UCSD-AML1 (cell line): ENCODE measurements around the gene LOXL3.
"Not testable (repeated sequence)": the region's sequence is repeated elsewhere in the genome, so short reads cannot be mapped to it uniquely, and the experiment has no call there.

Experiments
- DNase-seq: peaks from one replicate; lab custom pipeline; 2025; ENCODE audit not compliant: unreplicated experiment; lab: John Stamatoyannopoulos, UW

LOXL3 gene

GRCh38 chr2:74495440-74495839 is 58.3 kb downstream of the LOXL3 start:
- no peak for DNase-seq

GRCh38 chr2:74493546-74493945 is 60.2 kb downstream of the LOXL3 start:
- no peak for DNase-seq

GRCh38 chr2:74491648-74492544 is 61.8 kb downstream of the LOXL3 start:
- no peak for DNase-seq

- no peak for DNase-seq
Measured at GRCh38 chr2:74489906-74490305, 63.8 kb downstream of the LOXL3 start.

GRCh38 chr2:74488643-74489481 is 64.9 kb downstream of the LOXL3 start:
- no peak for DNase-seq

- DNase-seq = no peak
Measured at GRCh38 chr2:74486141-74486540, 67.6 kb downstream of the LOXL3 start.

GRCh38 chr2:74483675-74484164 is 70.0 kb downstream of the LOXL3 start:
- DNase-seq = not testable (repeated sequence)

- DNase-seq = peak; percentile 95
Measured at GRCh38 chr2:74482801-74483674, 70.7 kb downstream of the LOXL3 start, which contains the start of the genes CCDC142 and TTC31. Gene CCDC142 (minus strand): TSS chr2:74482998. CDS start chr2:74482837, 161 bp downstream. Gene TTC31 (plus strand): TSS chr2:74483081. CDS start chr2:74483096, 15 bp downstream.
